GM11168 (cell line): Measurements from ENCODE around the gene PSMG4.

ENCODE experiments used
- in situ Hi-C: fragments of 300-500 bp; cut with MboI; formaldehyde crosslinking; loops from one replicate; pipeline ENCODE4 v1.12.0; 2022; ENCODE audit warnings: low sequenced_read_pairs; ENCODE audit not compliant: unreplicated experiment

Gene PSMG4

GRCh38 chr6:3247255-3248146 is 11.2 kb upstream of the PSMG4 start:
- in situ Hi-C loops, result loop anchor here (5.0 kb wide), 1 partner anchor 125 kb away; no protein-coding TSS in a partner anchor

- in situ Hi-C loops, result loop anchor here (5.0 kb wide), 1 partner anchor 128 kb away; no protein-coding TSS in a partner anchor
Observed at GRCh38 chr6:3249821-3250220, 8.9 kb upstream of the PSMG4 start.

GRCh38 chr6:3250231-3250675 is 8.5 kb upstream of the PSMG4 start:
- in situ Hi-C loops, result no loop called here

GRCh38 chr6:3251462-3252314 is 7.1 kb upstream of the PSMG4 start:
- in situ Hi-C loops, result no loop called here

- in situ Hi-C loops, result no loop called here
Observed at GRCh38 chr6:3252369-3252768, 6.4 kb upstream of the PSMG4 start.

GRCh38 chr6:3252861-3253596 is 5.7 kb upstream of the PSMG4 start:
- in situ Hi-C loops, result no loop called here

GRCh38 chr6:3253597-3253961 is 5.2 kb upstream of the PSMG4 start:
- in situ Hi-C loops, result no loop called here

- in situ Hi-C loops, result no loop called here
Observed at GRCh38 chr6:3258201-3258600, 546 bp upstream of the PSMG4 start.

- in situ Hi-C loops, result no loop called here
Observed at GRCh38 chr6:3259491-3259958, 778 bp downstream of the PSMG4 start.

- in situ Hi-C loops, result no loop called here
Observed at GRCh38 chr6:3260296-3260695, 1.5 kb downstream of the PSMG4 start.

- in situ Hi-C loops, result no loop called here
Observed at GRCh38 chr6:3260772-3261517, 2.2 kb downstream of the PSMG4 start.

GRCh38 chr6:3261518-3261820 is 2.7 kb downstream of the PSMG4 start:
- in situ Hi-C loops, result no loop called here

- in situ Hi-C loops, result no loop called here
Observed at GRCh38 chr6:3261921-3262320, 3.2 kb downstream of the PSMG4 start.

- in situ Hi-C loops, result no loop called here
Observed at GRCh38 chr6:3263096-3263495, 4.3 kb downstream of the PSMG4 start.

- in situ Hi-C loops, result no loop called here
Observed at GRCh38 chr6:3264356-3264755, 5.6 kb downstream of the PSMG4 start.

- in situ Hi-C loops, result no loop called here
Observed at GRCh38 chr6:3265671-3266070, 6.9 kb downstream of the PSMG4 start.

GRCh38 chr6:3266170-3266569 is 7.4 kb downstream of the PSMG4 start:
- in situ Hi-C loops, result no loop called here

GRCh38 chr6:3267162-3267561 is 8.4 kb downstream of the PSMG4 start:
- in situ Hi-C loops, result no loop called here

GRCh38 chr6:3268680-3269079 is 9.9 kb downstream of the PSMG4 start:
- in situ Hi-C loops, result no loop called here
